H1 (cell line): ENCODE measurements around the gene TESMIN. TPM values are rescaled to one million over a fixed set of nuclear protein-coding genes. Genes with fewer than 3 reads are reported as not detected.

Experiments used
- CTCF ChIA-PET: fragments of 300-600 bp; sonication (Branson Sonifier 250); formaldehyde crosslinking; loops from one replicate; lab custom pipeline; 2021; ENCODE audit not compliant: partially characterized antibody; lab: Charles Lee
- POLR2A ChIA-PET: fragments of 300-600 bp; sonication (Branson Sonifier 250); formaldehyde crosslinking; loops from one replicate; lab custom pipeline; 2021; ENCODE audit warnings: inconsistent platforms; ENCODE audit not compliant: partially characterized antibody; lab: Charles Lee
- DNase-seq, 2 experiments: peaks; one replicate each; pipeline versions ENCODE4 v3.0.0 to v3.0.0-alpha.2; 2010 to 2022; ENCODE audit warnings: low spot score in 2 of 2, low read depth in 1 of 2, mixed read lengths in 1 of 2
- FAIRE-seq: peaks from 2 replicates; lab custom pipeline; 2011; peaks lifted over from hg19 to GRCh38; lab: Jason Lieb, UNC
- H2AFZ ChIP-seq: 2 replicates; pipeline ENCODE4 v1.8.1; 2012; ENCODE audit warnings: low read length, inconsistent platforms
- H2AK5ac ChIP-seq: 2 replicates; pipeline ENCODE4 v1.6.1; 2013; ENCODE audit warnings: low read depth, low read length
- H2BK120ac ChIP-seq: replicated peaks from 2 replicates; pipeline ENCODE3; 2013; ENCODE audit warnings: low read depth, low read length, inconsistent platforms
- H2BK12ac ChIP-seq: 2 replicates; pipeline ENCODE4 v1.6.1; 2013; ENCODE audit warnings: low read depth, low read length
- H2BK15ac ChIP-seq: 2 replicates; pipeline ENCODE4 v1.6.1; 2013; ENCODE audit warnings: low read length
- H2BK20ac ChIP-seq: 2 replicates; pipeline ENCODE4 v1.6.1; 2013; ENCODE audit warnings: low read length
- H2BK5ac ChIP-seq: 2 replicates; pipeline ENCODE4 v1.6.1; 2013; ENCODE audit warnings: low read depth, low read length
- H3K14ac ChIP-seq: 2 replicates; pipeline ENCODE4 v1.6.1; 2013; ENCODE audit warnings: inconsistent platforms; ENCODE audit not compliant: insufficient read length
- H3K18ac ChIP-seq: 2 replicates; pipeline ENCODE4 v1.6.1; 2013; ENCODE audit warnings: low read length; ENCODE audit errors: extremely low read depth
- H3K23ac ChIP-seq: 2 replicates; pipeline ENCODE4 v1.6.1; 2013; ENCODE audit warnings: inconsistent platforms; ENCODE audit not compliant: insufficient read length
- H3K23me2 ChIP-seq: 2 replicates; pipeline ENCODE4 v1.6.1; 2013; ENCODE audit warnings: low read depth, low read length
- H3K27ac ChIP-seq: 2 replicates; pipeline ENCODE4 v1.6.1; 2011; ENCODE audit warnings: low read depth, low read length, inconsistent platforms
- H3K27me3 ChIP-seq, 4 experiments: replicated peaks in 1 of 4; 1 replicate in 1 of 4; 2 replicates in 3 of 4; pipeline versions ENCODE4 v1.6.1 to v1.8.1; 2011 to 2013; ENCODE audit warnings: low read length in 3 of 4, mild to moderate bottlenecking in 3 of 4, inconsistent platforms in 2 of 4, mixed read lengths in 2 of 4, moderate library complexity in 1 of 4; ENCODE audit not compliant: control insufficient read depth in 3 of 4, insufficient read depth in 3 of 4; ENCODE audit errors: extremely low read depth in 1 of 4
- H3K36me3 ChIP-seq, 4 experiments: 2 replicates each; pipeline versions ENCODE4 v1.6.1 to v1.8.1; 2011 to 2013; ENCODE audit warnings: mild to moderate bottlenecking in 4 of 4, low read length in 3 of 4, moderate library complexity in 2 of 4, control low read depth in 1 of 4, inconsistent platforms in 1 of 4; ENCODE audit not compliant: insufficient read depth in 4 of 4, control insufficient read depth in 2 of 4
- H3K4ac ChIP-seq: replicated peaks from 2 replicates; pipeline ENCODE3; 2013; ENCODE audit warnings: low read length, low read depth, mixed read lengths, inconsistent platforms; ENCODE audit not compliant: insufficient read length
- H3K4me1 ChIP-seq, 4 experiments: replicated peaks in 1 of 4; 1 replicate in 1 of 4; 2 replicates in 3 of 4; pipeline versions ENCODE4 v1.6.1 to v1.8.1; 2011 to 2013; ENCODE audit warnings: low read length in 3 of 4, inconsistent platforms in 2 of 4, mixed read lengths in 1 of 4; ENCODE audit not compliant: insufficient read depth in 4 of 4, control insufficient read depth in 3 of 4
- H3K4me2 ChIP-seq, 2 experiments: 2 replicates each; pipeline versions ENCODE4 v1.6.1 to v1.8.1; 2011 to 2013; ENCODE audit warnings: low read depth in 2 of 2, low read length in 2 of 2, control low read depth in 1 of 2, inconsistent platforms in 1 of 2, mild to moderate bottlenecking in 1 of 2; ENCODE audit not compliant: insufficient read depth in 1 of 2
- H3K4me3 ChIP-seq, 4 experiments: fragments of 200-600, 300-600 bp in 1 of 4; sonication (generic), shearing (Covaris generic), sonication (Bioruptor Twin) in 1 of 4; 2 replicates each; pipeline versions ENCODE4 v1.5.1 to v1.8.1; 2011 to 2016; ENCODE audit warnings: low read length in 4 of 4, low read depth in 3 of 4, control low read depth in 2 of 4, inconsistent platforms in 2 of 4, mild to moderate bottlenecking in 2 of 4, mixed read lengths in 1 of 4, moderate library complexity in 1 of 4; ENCODE audit not compliant: insufficient read depth in 2 of 4; ENCODE audit errors: extremely low read depth in 1 of 4
- H3K56ac ChIP-seq: replicated peaks from 2 replicates; pipeline ENCODE3; 2013; ENCODE audit warnings: low read depth, mild to moderate bottlenecking, mixed read lengths, low read length, inconsistent platforms; ENCODE audit not compliant: insufficient read length
- H3K79me1 ChIP-seq: 2 replicates; pipeline ENCODE4 v1.6.1; 2013; ENCODE audit warnings: low read depth, low read length, control low read depth
- H3K79me2 ChIP-seq, 2 experiments: 2 replicates each; pipeline versions ENCODE4 v1.6.1 to v1.8.1; 2012 to 2013; ENCODE audit warnings: low read length in 2 of 2, mild to moderate bottlenecking in 2 of 2, inconsistent platforms in 1 of 2; ENCODE audit not compliant: insufficient read depth in 2 of 2, control insufficient read depth in 1 of 2
- H3K9ac ChIP-seq, 4 experiments: replicated peaks in 1 of 4; 1 replicate in 1 of 4; 2 replicates in 3 of 4; pipeline versions ENCODE4 v1.6.1 to v1.8.1; 2011 to 2013; ENCODE audit warnings: low read depth in 3 of 4, low read length in 3 of 4, control low read depth in 2 of 4, mild to moderate bottlenecking in 2 of 4, moderate library complexity in 2 of 4, inconsistent platforms in 1 of 4; ENCODE audit errors: extremely low read depth in 1 of 4
- H3K9me3 ChIP-seq, 2 experiments: 2 replicates each; pipeline versions ENCODE4 v1.6.1 to v1.8.1; 2012 to 2013; ENCODE audit warnings: mild to moderate bottlenecking in 2 of 2, moderate library complexity in 2 of 2, control low read depth in 1 of 2, inconsistent platforms in 1 of 2, low read depth in 1 of 2, low read length in 1 of 2, mixed read lengths in 1 of 2; ENCODE audit not compliant: insufficient read depth in 2 of 2
- H4K20me1 ChIP-seq, 2 experiments: replicated peaks in 1 of 2; 2 replicates each; pipeline versions ENCODE3 to v1.8.1; 2011 to 2013; ENCODE audit warnings: inconsistent platforms in 2 of 2, low read length in 2 of 2, mild to moderate bottlenecking in 1 of 2; ENCODE audit not compliant: insufficient read depth in 2 of 2, control insufficient read depth in 1 of 2
- H4K5ac ChIP-seq: 2 replicates; pipeline ENCODE4 v1.6.1; 2013; ENCODE audit warnings: low read length, low read depth, mixed read lengths, inconsistent platforms; ENCODE audit not compliant: insufficient read length
- H4K8ac ChIP-seq: 2 replicates; pipeline ENCODE4 v1.8.0; 2013; ENCODE audit warnings: mild to moderate bottlenecking, moderate library complexity, low read length, inconsistent platforms; ENCODE audit not compliant: insufficient read depth; ENCODE audit errors: extremely low read depth
- H4K91ac ChIP-seq: replicated peaks from 2 replicates; pipeline ENCODE3; 2013; ENCODE audit warnings: low read length, mixed read lengths, inconsistent platforms; ENCODE audit not compliant: insufficient read length
- ASH2L ChIP-seq: fragments of 200-600, 300-600 bp; sonication (generic); IDR thresholded peaks from one replicate; pipeline ENCODE4 v1.7.1; 2017; ENCODE audit warnings: low read length
- BACH1 ChIP-seq: IDR thresholded peaks from 2 replicates; pipeline ENCODE4 v1.6.1; 2012; ENCODE audit warnings: low read length, improper control_type of control experiment
- CBX5 ChIP-seq: fragments of 300-800, 300-1000 bp; sonication (generic); IDR thresholded peaks from 2 replicates; pipeline ENCODE4 v1.7.1; 2016; ENCODE audit warnings: antibody characterized with exemption, low read length, low read depth
- CEBPB ChIP-seq: IDR thresholded peaks from 2 replicates; pipeline ENCODE4 v1.6.1; 2012; ENCODE audit warnings: low read depth, low read length
- CHD1 ChIP-seq: IDR thresholded peaks from 2 replicates; pipeline ENCODE4 v1.6.1; 2012; ENCODE audit warnings: low read depth, low read length, improper control_type of control experiment
- CTBP2 ChIP-seq: IDR thresholded peaks from 2 replicates; pipeline ENCODE4 v1.7.0; 2011; ENCODE audit warnings: borderline replicate concordance, mild to moderate bottlenecking, moderate library complexity, mixed read lengths, low read length; ENCODE audit not compliant: insufficient read depth, insufficient read length
- GTF2F1 ChIP-seq: IDR thresholded peaks from 2 replicates; pipeline ENCODE4 v1.6.1; 2012; ENCODE audit warnings: low read depth, low read length, improper control_type of control experiment, borderline replicate concordance
- HDAC6 ChIP-seq: IDR thresholded peaks from one replicate; pipeline ENCODE4 v1.7.1; 2012; ENCODE audit warnings: low read depth, mild to moderate bottlenecking, inconsistent platforms, low read length, moderate library complexity
- RNF2 ChIP-seq: fragments of 200-900, 300-1000 bp; sonication (generic); IDR thresholded peaks from 2 replicates; pipeline ENCODE4 v1.7.1; 2016; ENCODE audit warnings: borderline replicate concordance, low read depth, mild to moderate bottlenecking, antibody characterized with exemption, low read length; ENCODE audit not compliant: poor library complexity, severe bottlenecking; ENCODE audit errors: missing control alignments
- RXRA ChIP-seq: IDR thresholded peaks from 2 replicates; pipeline ENCODE4 v1.6.1; 2011; ENCODE audit warnings: low read depth, mild to moderate bottlenecking, low read length, moderate library complexity; ENCODE audit not compliant: insufficient read depth
- SIX5 ChIP-seq: IDR thresholded peaks from 2 replicates; pipeline ENCODE4 v1.6.1; 2011; ENCODE audit warnings: mild to moderate bottlenecking, low read depth, low read length
- SP2 ChIP-seq: IDR thresholded peaks from 2 replicates; pipeline ENCODE4 v1.6.1; 2012; ENCODE audit warnings: mild to moderate bottlenecking, low read length, inconsistent platforms
- SP4 ChIP-seq: IDR thresholded peaks from 2 replicates; pipeline ENCODE4 v1.6.1; 2012; ENCODE audit warnings: low read length, inconsistent platforms
- SUZ12 ChIP-seq: fragments of 200-600 bp; sonication (generic); IDR thresholded peaks from 2 replicates; pipeline ENCODE4 v1.6.1; 2012; ENCODE audit warnings: mild to moderate bottlenecking, inconsistent platforms, low read length, moderate library complexity, mixed read lengths
- TCF12 ChIP-seq: IDR thresholded peaks from 2 replicates; pipeline ENCODE4 v1.6.1; 2011; ENCODE audit warnings: low read depth, mild to moderate bottlenecking, low read length
- WGBS, 2 experiments: shearing (Covaris generic) in 1 of 2; methylation state at CpG; one replicate each; pipeline versions ENCODE4 v1.1.6 to v1.1.7; 2013 to 2015; ENCODE audit warnings: low lambda C conversion rate in 2 of 2, mixed read lengths in 2 of 2, inconsistent platforms in 1 of 2, low coverage in 1 of 2, missing lambda C conversion rate in 1 of 2; ENCODE audit not compliant: insufficient replicate concordance in 2 of 2, insufficient coverage in 1 of 2, insufficient read length in 1 of 2; ENCODE audit errors: extremely low coverage in 1 of 2, missing lambda C conversion rate in 1 of 2; 5-methylcytosine and 5-hydroxymethylcytosine counted together
- polyA plus RNA-seq, 7 experiments: library from polyadenylated mRNA; depleted of rRNA in 3 of 7; stranded (reverse) in 5 of 7; unstranded in 2 of 7; fragments of >200 nt in 5 of 7; fragments of 200-250 nt in 2 of 7; gene quantifications; 1 replicate in 5 of 7; 2 replicates in 1 of 7; 4 replicates in 1 of 7; pipeline versions ENCODE4 v1.2.1 to v1.2.3, GENCODE V29; 2011 to 2013; ENCODE audit warnings: missing spikeins in 2 of 7, mixed read lengths in 2 of 7
- total RNA-seq: library from RNA; stranded (reverse); fragmentation: NEBNext Ultra II Directional; extraction: Animal tissue kit (Norgen Biotek cat#: 25700); gene quantifications from 2 replicates; pipeline ENCODE4 v1.2.1, GENCODE V29; 2021

Gene TESMIN
- total and polyA plus RNA-seq, 2 of the 8 experiments (the other 6 are each of a cell fraction or from before 2014, with no cell fraction given), result 22.6 to 61.1 TPM

DNA sequence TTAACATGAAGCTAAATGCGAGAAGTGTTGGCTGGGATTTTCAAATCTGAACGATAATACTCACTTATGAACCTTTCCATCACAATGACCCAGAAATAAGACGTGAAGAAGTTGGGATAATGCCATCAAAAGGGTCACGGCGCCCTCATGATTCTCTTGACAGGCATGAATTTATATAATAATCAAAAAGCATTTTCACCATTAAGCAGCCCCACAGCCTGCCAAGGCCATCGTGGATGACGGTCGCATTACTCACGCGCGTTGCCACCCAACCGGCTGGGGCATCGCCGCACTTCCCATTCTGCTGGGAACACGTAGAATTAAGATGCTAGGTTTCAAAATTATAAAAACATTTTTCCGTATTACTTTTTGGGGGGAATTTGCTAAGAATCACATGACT lies 85.9 kb downstream of the TESMIN start:
- FAIRE-seq (no peak), DNase-seq (no peak)
- no peak overlapping the region for H4K5ac ChIP-seq
- H2BK15ac ChIP-seq, result no peak overlapping the region
- ChIA-PET CTCF (interaction anchor here (0.8 to 1.1 kb wide), 3 partner anchors 14 to 181 kb away, joined by 3 read pairs; no protein-coding TSS in a partner anchor), POLR2A (interaction anchor here (0.8 to 1.4 kb wide), 2 partner anchors 19 to 84 kb away, joined by 3 to 4 read pairs; partner anchors contain the start of gene GAL)
- H3K36me3 ChIP-seq, result no peaks in the 10 kb centered on the region
- H3K23ac ChIP-seq, result no peak overlapping the region
- no peak overlapping the region for H3K4ac ChIP-seq
- H3K23me2 ChIP-seq, result no peaks in the 10 kb centered on the region; the same call in 1 of the 2 replicates
- H3K9ac ChIP-seq, result no peak overlapping the region
- H2BK5ac ChIP-seq, result no peak overlapping the region
- no peak overlapping the region for H2BK12ac ChIP-seq
- H3K27me3 ChIP-seq, result no peaks in the 10 kb centered on the region
- no peak overlapping the region for H4K91ac ChIP-seq
- H4K8ac ChIP-seq, result no peak overlapping the region
- no peaks in the 10 kb centered on the region for H3K79me2 ChIP-seq
- H3K9me3 ChIP-seq, result no peaks in the 10 kb centered on the region; a peak in 1 of 4 replicates
- no peak overlapping the region for H3K27ac ChIP-seq
- H3K4me1 ChIP-seq, result peaks cover 0 to 4% (median 1%) of the 10 kb centered on the region in 4 experiments; a peak in 3 of 7 replicates
- H2AFZ ChIP-seq, result no peak overlapping the region
- WGBS, 2 experiments, result 89% methylated on average over 16 of the region's 16 CpGs; no CpG with 5 or more reads in 1 of the 2 experiments
- H3K4me3 ChIP-seq, result no peak overlapping the region
- no peak overlapping the region for H3K18ac ChIP-seq
- no peaks in the 10 kb centered on the region for H4K20me1 ChIP-seq
- no peak overlapping the region for H3K14ac ChIP-seq
- H2AK5ac ChIP-seq, result no peak overlapping the region; the same call in 1 of the 2 replicates
- no peak overlapping the region for H2BK20ac ChIP-seq
- no peak overlapping the region for H3K4me2 ChIP-seq
- no peak overlapping the region for H3K56ac ChIP-seq
- no peak overlapping the region for H2BK120ac ChIP-seq
- no peaks in the 10 kb centered on the region for H3K79me1 ChIP-seq
- no peak for TF ChIP-seq GTF2F1
- TF ChIP-seq CBX5, result no peak
- TF ChIP-seq RNF2, result no peak
- no peak for TF ChIP-seq SIX5
- no peak for TF ChIP-seq BACH1
- no peak for TF ChIP-seq SP4
- no peak for TF ChIP-seq CHD1
- no peak for TF ChIP-seq TCF12
- no peak for TF ChIP-seq SP2
- no peak for TF ChIP-seq CTBP2
- no peak for TF ChIP-seq SUZ12
- TF ChIP-seq RXRA, result no peak
- TF ChIP-seq ASH2L, result no peak
- TF ChIP-seq HDAC6, result no peak
- no peak for TF ChIP-seq CEBPB
